ENCODE data around the gene RASSF10.

DNA sequence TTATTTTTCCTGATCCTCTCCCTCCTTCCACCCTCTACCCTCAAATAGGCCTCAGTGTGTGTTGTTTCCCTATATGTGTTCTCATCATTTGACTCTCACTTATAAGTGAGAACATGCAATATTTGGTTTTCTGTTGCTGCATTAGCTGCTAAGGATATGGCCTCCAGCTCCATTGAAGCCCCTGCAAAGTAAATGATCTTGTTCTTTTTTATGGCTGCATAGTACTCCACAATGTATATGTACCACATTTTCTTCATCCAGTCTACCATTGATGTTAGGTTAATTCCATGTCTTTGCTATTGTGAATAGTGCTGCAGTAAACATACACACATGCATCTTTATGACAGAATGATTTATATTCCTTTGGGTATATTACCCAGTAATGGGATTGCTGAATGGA, 13.3 kb upstream of the RASSF10 start:
- TF ChIP-seq CTCF (IDR thresholded peaks at IDR 0.05 in 2 of 3, conservative IDR thresholded peaks at IDR 0.05 in 1 of 3; ENCODE audit: borderline replicate concordance in 1 of 3, insufficient read depth in 1 of 3, low read depth in 2 of 3, low read length in 2 of 3) (no peak), POLR2AphosphoS5 (IDR thresholded peaks at IDR 0.05; ENCODE audit: low read depth, low read length) (no peak), POLR2A (IDR thresholded peaks at IDR 0.05; ENCODE audit: borderline replicate concordance, extremely low read depth, insufficient read depth, insufficient read length) (no peak), SIN3A (IDR thresholded peaks at IDR 0.05; ENCODE audit: low read depth) (no peak), EZH2 (IDR thresholded peaks at IDR 0.05) (no peak), ZNF274 (IDR thresholded peaks at IDR 0.05; ENCODE audit: low read depth, low read length) (no peak), RAD21 (IDR thresholded peaks at IDR 0.05; ENCODE audit: low read depth) (no peak)
- TF ChIP-seq, protein P1, sequence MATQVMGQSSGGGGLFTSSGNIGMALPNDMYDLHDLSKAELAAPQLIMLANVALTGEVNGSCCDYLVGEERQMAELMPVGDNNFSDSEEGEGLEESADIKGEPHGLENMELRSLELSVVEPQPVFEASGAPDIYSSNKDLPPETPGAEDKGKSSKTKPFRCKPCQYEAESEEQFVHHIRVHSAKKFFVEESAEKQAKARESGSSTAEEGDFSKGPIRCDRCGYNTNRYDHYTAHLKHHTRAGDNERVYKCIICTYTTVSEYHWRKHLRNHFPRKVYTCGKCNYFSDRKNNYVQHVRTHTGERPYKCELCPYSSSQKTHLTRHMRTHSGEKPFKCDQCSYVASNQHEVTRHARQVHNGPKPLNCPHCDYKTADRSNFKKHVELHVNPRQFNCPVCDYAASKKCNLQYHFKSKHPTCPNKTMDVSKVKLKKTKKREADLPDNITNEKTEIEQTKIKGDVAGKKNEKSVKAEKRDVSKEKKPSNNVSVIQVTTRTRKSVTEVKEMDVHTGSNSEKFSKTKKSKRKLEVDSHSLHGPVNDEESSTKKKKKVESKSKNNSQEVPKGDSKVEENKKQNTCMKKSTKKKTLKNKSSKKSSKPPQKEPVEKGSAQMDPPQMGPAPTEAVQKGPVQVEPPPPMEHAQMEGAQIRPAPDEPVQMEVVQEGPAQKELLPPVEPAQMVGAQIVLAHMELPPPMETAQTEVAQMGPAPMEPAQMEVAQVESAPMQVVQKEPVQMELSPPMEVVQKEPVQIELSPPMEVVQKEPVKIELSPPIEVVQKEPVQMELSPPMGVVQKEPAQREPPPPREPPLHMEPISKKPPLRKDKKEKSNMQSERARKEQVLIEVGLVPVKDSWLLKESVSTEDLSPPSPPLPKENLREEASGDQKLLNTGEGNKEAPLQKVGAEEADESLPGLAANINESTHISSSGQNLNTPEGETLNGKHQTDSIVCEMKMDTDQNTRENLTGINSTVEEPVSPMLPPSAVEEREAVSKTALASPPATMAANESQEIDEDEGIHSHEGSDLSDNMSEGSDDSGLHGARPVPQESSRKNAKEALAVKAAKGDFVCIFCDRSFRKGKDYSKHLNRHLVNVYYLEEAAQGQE (IDR thresholded peaks at IDR 0.05; ENCODE audit: low read depth), result no peak
- TF ChIP-seq, protein P2, sequence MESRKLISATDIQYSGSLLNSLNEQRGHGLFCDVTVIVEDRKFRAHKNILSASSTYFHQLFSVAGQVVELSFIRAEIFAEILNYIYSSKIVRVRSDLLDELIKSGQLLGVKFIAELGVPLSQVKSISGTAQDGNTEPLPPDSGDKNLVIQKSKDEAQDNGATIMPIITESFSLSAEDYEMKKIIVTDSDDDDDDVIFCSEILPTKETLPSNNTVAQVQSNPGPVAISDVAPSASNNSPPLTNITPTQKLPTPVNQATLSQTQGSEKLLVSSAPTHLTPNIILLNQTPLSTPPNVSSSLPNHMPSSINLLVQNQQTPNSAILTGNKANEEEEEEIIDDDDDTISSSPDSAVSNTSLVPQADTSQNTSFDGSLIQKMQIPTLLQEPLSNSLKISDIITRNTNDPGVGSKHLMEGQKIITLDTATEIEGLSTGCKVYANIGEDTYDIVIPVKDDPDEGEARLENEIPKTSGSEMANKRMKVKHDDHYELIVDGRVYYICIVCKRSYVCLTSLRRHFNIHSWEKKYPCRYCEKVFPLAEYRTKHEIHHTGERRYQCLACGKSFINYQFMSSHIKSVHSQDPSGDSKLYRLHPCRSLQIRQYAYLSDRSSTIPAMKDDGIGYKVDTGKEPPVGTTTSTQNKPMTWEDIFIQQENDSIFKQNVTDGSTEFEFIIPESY (IDR thresholded peaks at IDR 0.05; ENCODE audit: extremely low read depth, insufficient replicate concordance, low read length), result no peak

Data from HCT116 (cell line).